ENCODE data around the gene SEMA3B.

DNA sequence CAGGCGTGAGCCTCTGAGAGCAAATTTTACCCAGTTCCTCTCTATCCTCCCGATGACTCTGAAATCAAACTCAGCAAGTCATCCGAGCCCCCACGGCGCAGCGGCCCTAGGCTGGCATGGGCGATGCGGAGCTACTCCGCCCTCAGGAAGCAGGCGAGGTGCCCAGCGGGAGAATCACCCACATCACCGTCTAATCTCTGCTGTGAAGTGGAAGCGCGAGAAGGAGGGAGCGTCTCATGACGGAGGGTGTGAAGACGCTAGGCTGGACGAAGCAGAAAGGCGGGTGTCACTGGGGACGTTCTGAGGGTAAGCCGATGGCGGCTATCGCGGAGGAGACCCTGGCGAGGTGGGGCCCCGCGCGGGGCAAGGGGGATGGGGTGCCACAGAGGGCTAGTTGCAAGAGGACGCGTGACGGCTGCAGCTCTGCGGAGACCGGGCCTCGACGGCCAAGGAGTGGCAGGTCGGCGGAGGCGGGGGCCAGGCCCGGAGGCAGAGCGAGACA is 42.0 kb upstream of the SEMA3B start:
- TF ChIP-seq, protein P1, sequence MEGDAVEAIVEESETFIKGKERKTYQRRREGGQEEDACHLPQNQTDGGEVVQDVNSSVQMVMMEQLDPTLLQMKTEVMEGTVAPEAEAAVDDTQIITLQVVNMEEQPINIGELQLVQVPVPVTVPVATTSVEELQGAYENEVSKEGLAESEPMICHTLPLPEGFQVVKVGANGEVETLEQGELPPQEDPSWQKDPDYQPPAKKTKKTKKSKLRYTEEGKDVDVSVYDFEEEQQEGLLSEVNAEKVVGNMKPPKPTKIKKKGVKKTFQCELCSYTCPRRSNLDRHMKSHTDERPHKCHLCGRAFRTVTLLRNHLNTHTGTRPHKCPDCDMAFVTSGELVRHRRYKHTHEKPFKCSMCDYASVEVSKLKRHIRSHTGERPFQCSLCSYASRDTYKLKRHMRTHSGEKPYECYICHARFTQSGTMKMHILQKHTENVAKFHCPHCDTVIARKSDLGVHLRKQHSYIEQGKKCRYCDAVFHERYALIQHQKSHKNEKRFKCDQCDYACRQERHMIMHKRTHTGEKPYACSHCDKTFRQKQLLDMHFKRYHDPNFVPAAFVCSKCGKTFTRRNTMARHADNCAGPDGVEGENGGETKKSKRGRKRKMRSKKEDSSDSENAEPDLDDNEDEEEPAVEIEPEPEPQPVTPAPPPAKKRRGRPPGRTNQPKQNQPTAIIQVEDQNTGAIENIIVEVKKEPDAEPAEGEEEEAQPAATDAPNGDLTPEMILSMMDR (IDR thresholded peaks at IDR 0.05): no peak
- TF ChIP-seq POLR2A (IDR thresholded peaks at IDR 0.05) (no peak), POLR2AphosphoS5 (IDR thresholded peaks at IDR 0.05) (no peak)
